Measurements from ENCODE around the gene SVEP1.

DNA sequence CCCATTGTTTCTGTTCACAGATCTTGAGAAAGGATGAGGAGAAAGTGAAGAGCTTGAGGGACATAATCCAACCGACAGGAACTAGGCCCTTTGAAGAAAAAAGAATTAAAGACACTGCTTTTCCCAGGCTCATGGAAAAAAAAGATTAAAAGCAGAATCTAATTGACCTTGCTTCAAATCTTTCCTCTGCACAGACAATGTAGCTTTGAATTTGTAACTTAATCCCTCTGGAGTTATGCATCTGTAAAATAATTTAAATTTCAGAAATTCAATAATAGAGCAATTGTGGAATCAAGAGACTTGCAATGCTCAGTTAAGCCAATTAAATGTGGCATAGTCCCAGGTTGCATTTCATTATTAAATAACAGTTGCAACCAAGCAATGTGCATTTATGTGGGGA, 64.6 kb downstream of the SVEP1 start:
- TF ChIP-seq POLR2AphosphoS5 (IDR thresholded peaks at IDR 0.05; ENCODE audit: low read depth, low read length) (no peak), CTCF (IDR thresholded peaks at IDR 0.05) (no peak), REST (IDR thresholded peaks at IDR 0.05; ENCODE audit: insufficient read depth in 1 of 2, low read depth in 2 of 2, low read length in 1 of 2) (no peak), SIN3A (IDR thresholded peaks at IDR 0.05; ENCODE audit: borderline replicate concordance, insufficient read depth, low read depth, low read length) (no peak)
